Measurements from ENCODE around the gene ZBED4.
"Not testable (repeated sequence)": the region's sequence is repeated elsewhere in the genome, so short reads cannot be mapped to it uniquely, and the experiment has no call there.

- not testable (repeated sequence) for TF ChIP-seq CTCF, POLR2A (IDR thresholded peaks at IDR 0.05)
Observed at GRCh38 chr22:49821741-49822140, 31.9 kb upstream of the ZBED4 start.

Data from Peyer's patch (tissue), 4 donors.